K562 (cell line): ENCODE measurements around the gene CDCP1. TPM values are rescaled to one million over a fixed set of nuclear protein-coding genes. Genes with fewer than 3 reads are reported as not detected.
A peak's percentile ranks its signal among the peaks of the same experiment; 100 is the strongest.

Source experiments
- ADNP ChIP-seq: fragments of 200-800 bp; sonication (Bioruptor generic); IDR thresholded peaks from 2 replicates; pipeline ENCODE4 v1.6.1; 2016; ENCODE audit warnings: missing genetic modification characterization, missing compliant biosample characterization
- BACH1 ChIP-seq: fragments of 200-800 bp; sonication (Bioruptor generic); IDR thresholded peaks from 2 replicates; pipeline ENCODE4 v1.6.1; 2016; ENCODE audit warnings: missing genetic modification characterization, missing compliant biosample characterization
- CEBPB ChIP-seq: fragments of 450-650 bp; IDR thresholded peaks from 2 replicates; pipeline ENCODE4 v1.6.1; 2016; ENCODE audit warnings: missing genetic modification characterization, missing compliant biosample characterization
- CSDE1 ChIP-seq, 2 experiments: fragments of 450-650 bp; IDR thresholded peaks; 2 replicates each; pipeline ENCODE4 v1.6.1; 2016; ENCODE audit warnings: mild to moderate bottlenecking in 1 of 2
- EP400 ChIP-seq: fragments of 450-650 bp; IDR thresholded peaks from 2 replicates; pipeline ENCODE4 v1.6.1; 2017; ENCODE audit warnings: antibody characterized with exemption, mild to moderate bottlenecking, moderate library complexity
- ETS1 ChIP-seq: conservative IDR thresholded peaks from 2 replicates; pipeline ENCODE4 v1.6.1; 2011; ENCODE audit warnings: low read depth, mild to moderate bottlenecking, low read length; ENCODE audit not compliant: control insufficient read depth
- FOXM1 ChIP-seq, 2 experiments: fragments of 450-650 bp in 1 of 2; sonication (generic) in 1 of 2; formaldehyde crosslinking in 1 of 2; IDR thresholded peaks; 2 replicates each; pipeline versions ENCODE4 v1.6.1 to v1.9.0; 2017 to 2022; ENCODE audit warnings: low read depth in 2 of 2, mild to moderate bottlenecking in 2 of 2, missing genetic modification reagents in 1 of 2, moderate library complexity in 1 of 2
- KLF13 ChIP-seq: fragments of 450-650 bp; IDR thresholded peaks from 2 replicates; pipeline ENCODE4 v1.6.1; 2016; ENCODE audit warnings: missing genetic modification characterization, low read depth, mild to moderate bottlenecking, missing compliant biosample characterization, moderate library complexity, borderline replicate concordance
- NFATC3 ChIP-seq: fragments of 450-650 bp; IDR thresholded peaks from 2 replicates; pipeline ENCODE4 v1.6.1; 2017; ENCODE audit warnings: mild to moderate bottlenecking
- NUFIP1 ChIP-seq: fragments of 450-650 bp; IDR thresholded peaks from 2 replicates; pipeline ENCODE4 v1.6.1; 2018; ENCODE audit not compliant: partially characterized antibody
- POLR2B ChIP-seq: fragments of 450-650 bp; IDR thresholded peaks from 2 replicates; pipeline ENCODE4 v1.6.1; 2018; ENCODE audit warnings: low read depth; ENCODE audit not compliant: partially characterized antibody
- RERE ChIP-seq: sonication (generic); formaldehyde crosslinking; IDR thresholded peaks from 2 replicates; pipeline ENCODE4 v1.8.0; 2023; ENCODE audit warnings: missing genetic modification reagents, mild to moderate bottlenecking, borderline replicate concordance
- RUNX1 ChIP-seq: sonication (generic); IDR thresholded peaks from 2 replicates; pipeline ENCODE4 v1.6.1; 2016; ENCODE audit warnings: antibody characterized with exemption, low read depth
- SAP30 ChIP-seq: fragments of 200-600 bp; sonication (generic); IDR thresholded peaks from 2 replicates; pipeline ENCODE4 v1.6.1; 2012; ENCODE audit warnings: borderline replicate concordance, low read depth, mild to moderate bottlenecking, moderate library complexity, low read length, control low read depth, inconsistent platforms; ENCODE audit not compliant: insufficient read depth, poor library complexity, severe bottlenecking
- TAF9B ChIP-seq: fragments of 450-650 bp; IDR thresholded peaks from 2 replicates; pipeline ENCODE4 v1.6.1; 2018; ENCODE audit warnings: mild to moderate bottlenecking; ENCODE audit not compliant: partially characterized antibody
- TCFL5 ChIP-seq: fragments of 250-450 bp; sonication (Bioruptor Pico); conservative IDR thresholded peaks from 2 replicates; pipeline ENCODE4 v1.6.1; 2021; ENCODE audit warnings: mild to moderate bottlenecking, moderate library complexity, matching md5 sums
- TEAD4 ChIP-seq, 2 experiments: sonication (generic) in 1 of 2; formaldehyde crosslinking in 1 of 2; IDR thresholded peaks; 2 replicates each; pipeline versions ENCODE4 v1.6.1 to v1.8.0; 2012 to 2022; ENCODE audit warnings: borderline replicate concordance in 1 of 2, inconsistent platforms in 1 of 2, low read length in 1 of 2, mild to moderate bottlenecking in 1 of 2, missing genetic modification reagents in 1 of 2
- USF1 ChIP-seq: sonication (generic); formaldehyde crosslinking; IDR thresholded peaks from 2 replicates; pipeline ENCODE4 v1.9.0; 2022; ENCODE audit warnings: mild to moderate bottlenecking, missing genetic modification reagents
- ZNF143 ChIP-seq: sonication (generic); formaldehyde crosslinking; IDR thresholded peaks from 2 replicates; pipeline ENCODE4 v1.9.0; 2022; ENCODE audit warnings: mild to moderate bottlenecking, missing genetic modification reagents
- ZNF263 ChIP-seq: sonication (generic); formaldehyde crosslinking; IDR thresholded peaks from 2 replicates; pipeline ENCODE4 v1.8.0; 2022; ENCODE audit warnings: mild to moderate bottlenecking, missing genetic modification reagents, borderline replicate concordance
- ZNF316 ChIP-seq: fragments of 450-650 bp; IDR thresholded peaks from 2 replicates; pipeline ENCODE4 v1.6.1; 2016
- ZNF384 ChIP-seq: IDR thresholded peaks from 2 replicates; pipeline ENCODE4 v1.6.1; 2012; ENCODE audit warnings: low read depth, low read length, improper control_type of control experiment
- ZNF561 ChIP-seq: fragments of 450-650 bp; formaldehyde crosslinking; conservative IDR thresholded peaks from 2 replicates; pipeline ENCODE4 v1.4.0; 2020; ENCODE audit warnings: mild to moderate bottlenecking, moderate library complexity
- polyA plus RNA-seq, 8 experiments: library from polyadenylated mRNA; depleted of rRNA in 4 of 8; stranded (reverse) in 5 of 8; unstranded in 3 of 8; fragments of >200 nt; fragmentation: Nextera tagmentation in 2 of 8; fragmentation: Illumina TruSeq in 1 of 8; extraction: Ambion mirVana in 2 of 8; extraction: Trizol in 1 of 8; gene quantifications; 2 replicates each; pipeline versions ENCODE4 v1.2.1 to v1.2.3, GENCODE V29; 2011 to 2014; ENCODE audit warnings: inconsistent platforms in 1 of 8, missing spikeins in 1 of 8
- total RNA-seq, 7 experiments: library from RNA; depleted of rRNA in 6 of 7; stranded (reverse); fragments of >200 nt in 6 of 7; fragmentation: Illumina TruSeq in 2 of 7; extraction: Trizol in 2 of 7; gene quantifications; 2 replicates each; pipeline versions ENCODE4 v1.2.1 to v1.2.3, GENCODE V29; 2011 to 2021; ENCODE audit warnings: low replicate concordance in 1 of 7

CDCP1 gene
- total and polyA plus RNA-seq, 9 of the 15 experiments (the other 6 are each of a cell fraction or from before 2014, with no cell fraction given), result 3.9 to 16.4 (median 5.2) TPM

GRCh38 chr3:45112939-45113338 lies 33.2 kb downstream of the CDCP1 start (continued):
- TF ChIP-seq ADNP (tag) (no peak), ZNF561 (CRISPR knock-in tag) (no peak), BACH1 (tag) (0 out of 2 replicates have a peak, but pooled peaks have one; percentile 30), ZNF384 (no peak), TAF9B (no peak), ZNF143 (CRISPR knock-in tag) (no peak), NUFIP1 (no peak), EP400 (no peak), CEBPB (tag) (peak; percentile 62; the same call in 1 of the 2 replicates), USF1 (CRISPR knock-in tag) (no peak), TEAD4 (IDR thresholded peaks at IDR 0.05; ENCODE audit: low read length) (0 out of 2 replicates have a peak, but pooled peaks have one; percentile 2), TEAD4 (CRISPR knock-in tag; IDR thresholded peaks at IDR 0.05; ENCODE audit: borderline replicate concordance) (no peak), RERE (CRISPR knock-in tag) (no peak), KLF13 (tag) (no peak), ZNF263 (CRISPR knock-in tag) (no peak), FOXM1 (IDR thresholded peaks at IDR 0.05; ENCODE audit: low read depth) (no peak), FOXM1 (CRISPR knock-in tag; IDR thresholded peaks at IDR 0.05; ENCODE audit: low read depth) (no peak), TCFL5 (no peak), POLR2B (no peak), NFATC3 (no peak), CSDE1 (IDR thresholded peaks at IDR 0.05) (no peak), ZNF316 (no peak), ETS1 (no peak), RUNX1 (no peak), SAP30 (no peak)
